ENCODE measurements around the gene ARFIP1. TPM values are rescaled to one million over a fixed set of nuclear protein-coding genes. Genes with fewer than 3 reads are reported as not detected.
"Not testable (repeated sequence)": the region's sequence is repeated elsewhere in the genome, so short reads cannot be mapped to it uniquely, and the experiment has no call there.

Gene ARFIP1
- total RNA-seq, 1 donor, result 61.3 TPM

- TF ChIP-seq, protein P1, sequence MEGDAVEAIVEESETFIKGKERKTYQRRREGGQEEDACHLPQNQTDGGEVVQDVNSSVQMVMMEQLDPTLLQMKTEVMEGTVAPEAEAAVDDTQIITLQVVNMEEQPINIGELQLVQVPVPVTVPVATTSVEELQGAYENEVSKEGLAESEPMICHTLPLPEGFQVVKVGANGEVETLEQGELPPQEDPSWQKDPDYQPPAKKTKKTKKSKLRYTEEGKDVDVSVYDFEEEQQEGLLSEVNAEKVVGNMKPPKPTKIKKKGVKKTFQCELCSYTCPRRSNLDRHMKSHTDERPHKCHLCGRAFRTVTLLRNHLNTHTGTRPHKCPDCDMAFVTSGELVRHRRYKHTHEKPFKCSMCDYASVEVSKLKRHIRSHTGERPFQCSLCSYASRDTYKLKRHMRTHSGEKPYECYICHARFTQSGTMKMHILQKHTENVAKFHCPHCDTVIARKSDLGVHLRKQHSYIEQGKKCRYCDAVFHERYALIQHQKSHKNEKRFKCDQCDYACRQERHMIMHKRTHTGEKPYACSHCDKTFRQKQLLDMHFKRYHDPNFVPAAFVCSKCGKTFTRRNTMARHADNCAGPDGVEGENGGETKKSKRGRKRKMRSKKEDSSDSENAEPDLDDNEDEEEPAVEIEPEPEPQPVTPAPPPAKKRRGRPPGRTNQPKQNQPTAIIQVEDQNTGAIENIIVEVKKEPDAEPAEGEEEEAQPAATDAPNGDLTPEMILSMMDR (IDR thresholded peaks at IDR 0.05; ENCODE audit: insufficient read depth, low read depth, low read length), result no peak
- no peak for DNase-seq (ENCODE audit: low read depth)
Observed at GRCh38 chr4:152836936-152837335, 57.2 kb downstream of the ARFIP1 start.

GRCh38 chr4:152839729-152840128 lies 60.0 kb downstream of the ARFIP1 start:
- H3K4me3 ChIP-seq (ENCODE audit: low read depth, low read length); DNase-seq (ENCODE audit: low read depth): not testable (repeated sequence)

More at GRCh38 chr4:152836936-152837335, 57.2 kb downstream of the ARFIP1 start:
- no peak overlapping the region for H3K4me3 ChIP-seq (ENCODE audit: low read depth, low read length)

- H3K4me3 ChIP-seq (ENCODE audit: low read depth, low read length), result no peak overlapping the region
- no peak for DNase-seq (ENCODE audit: low read depth)
- TF ChIP-seq, protein P1 (IDR thresholded peaks at IDR 0.05; ENCODE audit: insufficient read depth, low read depth, low read length), result no peak
Observed at GRCh38 chr4:152843481-152844090, 63.8 kb downstream of the ARFIP1 start.

GRCh38 chr4:152847376-152847775 lies 67.6 kb downstream of the ARFIP1 start:
- TF ChIP-seq, protein P1 (IDR thresholded peaks at IDR 0.05; ENCODE audit: insufficient read depth, low read depth, low read length), result no peak
- H3K4me3 ChIP-seq (ENCODE audit: low read depth, low read length), result no peak overlapping the region

GRCh38 chr4:152848508-152848907 lies 68.8 kb downstream of the ARFIP1 start:
- no peak overlapping the region for H3K4me3 ChIP-seq (ENCODE audit: low read depth, low read length)
- TF ChIP-seq, protein P1 (IDR thresholded peaks at IDR 0.05; ENCODE audit: insufficient read depth, low read depth, low read length), result no peak
- peak; percentile 7 for DNase-seq (ENCODE audit: low read depth)

More at GRCh38 chr4:152847376-152847775, 67.6 kb downstream of the ARFIP1 start:
- DNase-seq (ENCODE audit: low read depth), result no peak

- no peak for DNase-seq (ENCODE audit: low read depth)
- no peak overlapping the region for H3K4me3 ChIP-seq (ENCODE audit: low read depth, low read length)
- TF ChIP-seq, protein P1 (IDR thresholded peaks at IDR 0.05; ENCODE audit: insufficient read depth, low read depth, low read length), result no peak
Observed at GRCh38 chr4:152849350-152849749, 69.6 kb downstream of the ARFIP1 start.

- H3K4me3 ChIP-seq (ENCODE audit: low read depth, low read length), result no peak overlapping the region
- DNase-seq (ENCODE audit: low read depth), result peak; percentile 72
- TF ChIP-seq, protein P1 (IDR thresholded peaks at IDR 0.05; ENCODE audit: insufficient read depth, low read depth, low read length), result no peak
Observed at GRCh38 chr4:152850377-152850776, 70.6 kb downstream of the ARFIP1 start.
